Activated naive CD4-positive, alpha-beta T cell treated with anti-CD3 and anti-CD28 coated beads, Interleukin-2, amount 10 ng/mL, durations not matched to agents 7 days and 5 days (primary cell): ENCODE measurements around the gene RTCB.
"Not testable (repeated sequence)": the region's sequence is repeated elsewhere in the genome, so short reads cannot be mapped to it uniquely, and the experiment has no call there.

ENCODE experiments used
- CTCF ChIA-PET: fragments of 350-600 bp; sonication (Branson Sonifier 250); formaldehyde crosslinking; loops from one replicate; lab custom pipeline; 2021; ENCODE audit warnings: antibody characterized with exemption; lab: Charles Lee
- DNase-seq: peaks from one replicate; pipeline ENCODE4 v3.0.0-alpha.2; 2020
- H3K27ac Mint-ChIP-seq: one replicate; pipeline ENCODE4 v1.8.0; 2021; ENCODE audit warnings: mild to moderate bottlenecking, moderate library complexity, mixed read lengths
- H3K27me3 Mint-ChIP-seq: one replicate; pipeline ENCODE4 v1.8.0; 2021; ENCODE audit warnings: mild to moderate bottlenecking, mixed read lengths
- H3K36me3 Mint-ChIP-seq: one replicate; pipeline ENCODE4 v1.8.0; 2021; ENCODE audit warnings: mixed read lengths
- H3K4me1 Mint-ChIP-seq: one replicate; pipeline ENCODE4 v1.8.0; 2021; ENCODE audit warnings: mixed read lengths
- H3K4me3 Mint-ChIP-seq: one replicate; pipeline ENCODE4 v1.8.0; 2021; ENCODE audit warnings: mild to moderate bottlenecking, moderate library complexity, mixed read lengths
- H3K9me3 Mint-ChIP-seq: one replicate; pipeline ENCODE4 v1.8.0; 2021; ENCODE audit warnings: mixed read lengths

The RTCB gene

DNA sequence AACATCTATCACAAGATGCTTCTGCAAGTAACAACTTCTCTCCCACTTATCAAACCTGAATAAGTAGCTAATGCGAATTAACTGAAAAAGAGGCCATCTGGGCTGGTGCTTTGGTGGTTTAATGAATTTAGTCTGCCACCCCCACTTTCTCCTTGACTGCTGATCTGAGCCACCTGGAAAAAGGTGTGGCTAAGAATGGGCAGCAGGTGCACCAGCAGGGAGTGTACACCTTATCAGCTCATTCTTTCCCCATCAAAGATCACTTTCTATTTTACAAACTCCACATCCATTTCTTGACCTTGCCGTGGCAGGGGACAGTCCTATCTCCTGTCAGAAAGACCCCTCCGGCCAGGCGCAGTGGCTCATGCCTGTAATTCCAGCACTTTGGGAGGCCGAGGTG lies 47.8 kb downstream of the RTCB start:
- Mint-ChIP-seq H3K27ac (no peak overlapping the region), H3K27me3 (no peaks in the 10 kb centered on the region)
- CTCF ChIA-PET = no interaction called here

DNA sequence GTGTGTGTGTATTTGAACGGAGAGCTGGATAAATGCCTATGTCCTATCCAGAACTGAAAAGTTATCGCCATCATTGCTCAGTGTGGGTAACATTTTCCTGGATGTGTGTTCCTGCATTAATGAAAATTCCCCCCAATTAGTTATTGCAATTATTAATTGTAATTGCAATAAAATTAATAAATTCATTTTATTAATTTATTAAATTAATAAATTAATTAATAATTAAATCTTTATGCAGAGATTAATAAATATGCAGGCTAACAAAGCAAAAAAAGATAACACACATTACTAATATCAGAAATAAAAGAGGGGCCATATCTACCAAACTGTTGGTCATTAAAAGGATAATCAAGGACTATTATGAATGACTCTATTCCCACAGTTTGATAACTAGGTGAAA lies 50.8 kb downstream of the RTCB start:
- no peaks in the 10 kb centered on the region for H3K9me3 Mint-ChIP-seq
- H3K27me3 Mint-ChIP-seq = peaks cover 3% of the 10 kb centered on the region
- no peak for DNase-seq
- CTCF ChIA-PET = no interaction called here
- H3K36me3 Mint-ChIP-seq = no peaks in the 10 kb centered on the region
- H3K4me3 Mint-ChIP-seq = no peak overlapping the region
- no peak overlapping the region for H3K27ac Mint-ChIP-seq
- no peaks in the 10 kb centered on the region for H3K4me1 Mint-ChIP-seq

More for the DNA sequence above, 47.8 kb downstream of the RTCB start:
- Mint-ChIP-seq H3K4me1 (no peaks in the 10 kb centered on the region), H3K9me3 (no peaks in the 10 kb centered on the region), H3K36me3 (no peaks in the 10 kb centered on the region), H3K4me3 (no peak overlapping the region)
- no peak for DNase-seq

DNA sequence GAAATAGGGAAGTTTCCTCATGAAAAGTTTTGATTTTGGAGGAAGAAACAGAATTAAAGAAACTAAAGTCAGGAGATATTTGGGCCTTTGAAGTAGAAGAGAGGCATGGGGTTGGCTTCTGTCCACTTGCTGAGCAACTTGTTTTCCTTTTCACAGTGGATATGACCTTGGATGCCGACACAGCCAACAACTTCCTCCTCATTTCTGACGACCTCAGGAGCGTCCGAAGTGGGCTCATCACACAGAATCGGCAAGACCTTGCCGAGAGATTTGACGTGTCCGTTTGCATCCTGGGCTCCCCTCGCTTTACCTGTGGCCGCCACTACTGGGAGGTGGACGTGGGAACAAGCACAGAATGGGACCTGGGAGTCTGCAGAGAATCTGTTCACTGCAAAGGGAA lies 52.0 kb downstream of the RTCB start:
- H3K27ac Mint-ChIP-seq, DNase-seq, H3K36me3 Mint-ChIP-seq, CTCF ChIA-PET, H3K4me1 Mint-ChIP-seq, H3K4me3 Mint-ChIP-seq, H3K27me3 Mint-ChIP-seq, H3K9me3 Mint-ChIP-seq: not testable (repeated sequence)

DNA sequence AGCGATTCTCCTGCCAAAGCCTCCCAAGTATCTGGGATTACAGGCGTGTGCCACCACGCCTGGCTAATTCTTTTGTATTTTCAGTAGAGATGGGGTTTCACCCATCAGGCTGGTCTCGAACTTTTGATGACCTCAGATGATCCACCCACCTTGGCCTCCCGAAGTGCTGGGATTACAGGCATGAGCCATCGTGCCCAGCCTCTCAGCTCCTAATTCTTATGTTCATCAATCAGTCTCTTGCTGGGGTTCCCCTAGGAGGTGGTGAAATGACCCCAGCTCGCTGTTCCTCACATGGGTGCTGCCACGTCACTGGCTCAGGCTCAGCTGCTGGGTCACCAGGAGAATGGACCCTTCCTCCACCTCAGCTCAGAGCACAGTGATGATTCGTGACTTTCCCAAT lies 54.5 kb downstream of the RTCB start, which contains the start of gene RFPL3:
Gene RFPL3 (plus strand): TSS at position 301 of the 400 bp plus-strand sequence. CDS start 205 bp downstream, outside the sequence.
- H3K27ac Mint-ChIP-seq, H3K9me3 Mint-ChIP-seq, H3K27me3 Mint-ChIP-seq, CTCF ChIA-PET, H3K4me1 Mint-ChIP-seq, H3K4me3 Mint-ChIP-seq, DNase-seq, H3K36me3 Mint-ChIP-seq: not testable (repeated sequence)

DNA sequence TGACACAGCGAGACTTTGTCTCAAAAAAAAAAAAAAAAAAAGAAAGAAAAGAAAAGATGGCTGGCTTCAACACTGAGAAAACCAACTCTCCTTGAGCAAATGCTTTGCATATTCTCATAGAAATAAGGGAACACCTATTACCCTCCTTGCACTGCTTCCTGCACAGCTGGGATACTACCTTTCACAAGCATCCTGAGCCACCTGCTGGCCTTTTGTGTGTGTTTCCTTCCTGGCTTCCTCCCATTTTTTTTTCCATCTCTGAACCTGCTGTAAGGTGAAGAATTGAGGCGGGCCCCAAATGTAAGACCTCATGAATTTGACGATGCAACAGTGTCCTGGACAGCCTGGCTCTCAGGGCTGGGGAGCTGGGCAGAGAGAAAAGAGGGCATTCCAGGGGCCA lies 56.3 kb downstream of the RTCB start:
- no peak for DNase-seq
- Mint-ChIP-seq H3K36me3 (no peaks in the 10 kb centered on the region), H3K4me1 (no peaks in the 10 kb centered on the region), H3K27ac (no peak overlapping the region), H3K9me3 (no peaks in the 10 kb centered on the region), H3K4me3 (no peak overlapping the region), H3K27me3 (peaks cover 3% of the 10 kb centered on the region)
- CTCF ChIA-PET = no interaction called here

DNA sequence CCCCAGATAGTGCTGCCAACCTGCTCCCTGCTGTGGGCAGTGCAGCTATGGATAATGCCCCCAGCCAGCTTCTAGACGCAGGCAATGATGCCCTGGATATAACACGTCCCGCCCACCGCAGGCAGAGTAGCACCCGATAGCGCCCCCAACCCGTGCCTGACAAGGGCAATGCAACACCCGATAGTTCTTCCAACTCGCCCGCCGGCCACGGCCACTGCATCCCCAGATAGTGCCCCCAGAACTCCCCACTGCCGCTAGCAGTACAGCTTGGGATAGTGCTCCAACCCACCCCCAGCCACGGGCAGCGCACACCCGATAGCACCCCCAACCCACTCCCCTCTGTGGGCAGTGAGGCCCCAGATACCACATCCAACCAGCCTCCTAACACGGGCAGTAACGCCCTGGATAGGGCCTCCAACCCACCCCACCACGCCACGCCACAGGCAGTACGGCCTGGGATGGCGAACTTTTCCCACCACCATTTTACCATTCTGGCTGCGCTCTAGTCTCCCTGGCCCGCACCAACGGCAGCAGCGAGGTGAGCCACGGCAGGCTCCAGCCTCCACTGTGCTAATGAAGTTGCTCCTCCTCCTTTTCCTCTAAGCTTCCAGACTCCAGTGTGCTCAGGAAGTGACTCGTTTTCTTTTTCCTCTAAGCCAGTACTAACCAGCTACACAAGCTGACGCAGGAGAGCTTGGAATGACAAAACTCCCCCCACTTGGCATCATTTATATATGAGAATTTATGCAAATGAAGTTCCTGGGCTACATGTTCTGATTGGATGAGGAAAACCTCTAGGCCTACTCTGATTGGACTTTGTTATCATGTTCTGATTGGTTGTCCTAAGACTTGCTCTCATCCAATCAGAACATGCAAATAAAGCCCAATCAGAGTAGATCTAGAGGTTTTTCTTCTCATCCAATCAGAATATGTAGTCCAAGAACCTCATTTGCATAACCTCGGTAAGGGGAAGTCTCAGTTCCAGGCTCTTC lies 57.4 kb downstream of the RTCB start:
- H3K4me3 Mint-ChIP-seq = no peak overlapping the region
- H3K27ac Mint-ChIP-seq = no peak overlapping the region
- H3K36me3 Mint-ChIP-seq = no peaks in the 10 kb centered on the region
- no peaks in the 10 kb centered on the region for H3K4me1 Mint-ChIP-seq
- peaks cover 3% of the 10 kb centered on the region for H3K27me3 Mint-ChIP-seq
- CTCF ChIA-PET = no interaction called here
- H3K9me3 Mint-ChIP-seq = no peaks in the 10 kb centered on the region
- no peak for DNase-seq

DNA sequence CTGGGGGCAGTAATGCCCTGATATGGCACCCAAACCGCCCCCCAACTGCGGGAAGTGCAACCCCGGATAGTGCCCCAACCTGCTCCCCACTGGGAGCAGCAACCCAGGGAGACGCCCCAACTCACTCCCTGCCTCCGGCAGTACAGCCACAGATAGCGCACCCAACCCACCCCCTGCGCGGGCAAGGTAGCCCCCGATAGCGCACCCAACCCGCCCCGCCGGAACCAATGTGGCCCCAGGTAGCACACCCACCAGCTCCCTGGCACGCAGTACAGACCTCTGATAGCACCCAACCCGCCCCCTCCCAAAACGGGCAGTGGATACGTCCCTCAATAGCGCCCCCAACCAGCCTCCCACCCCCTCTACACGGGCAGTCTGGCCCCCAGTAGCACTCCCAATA lies 58.2 kb downstream of the RTCB start:
- no peak for DNase-seq
- peaks cover 3% of the 10 kb centered on the region for H3K27me3 Mint-ChIP-seq
- no peak overlapping the region for H3K27ac Mint-ChIP-seq
- no peaks in the 10 kb centered on the region for H3K36me3 Mint-ChIP-seq
- no peaks in the 10 kb centered on the region for H3K9me3 Mint-ChIP-seq
- CTCF ChIA-PET = no interaction called here
- no peak overlapping the region for H3K4me3 Mint-ChIP-seq
- no peaks in the 10 kb centered on the region for H3K4me1 Mint-ChIP-seq

DNA sequence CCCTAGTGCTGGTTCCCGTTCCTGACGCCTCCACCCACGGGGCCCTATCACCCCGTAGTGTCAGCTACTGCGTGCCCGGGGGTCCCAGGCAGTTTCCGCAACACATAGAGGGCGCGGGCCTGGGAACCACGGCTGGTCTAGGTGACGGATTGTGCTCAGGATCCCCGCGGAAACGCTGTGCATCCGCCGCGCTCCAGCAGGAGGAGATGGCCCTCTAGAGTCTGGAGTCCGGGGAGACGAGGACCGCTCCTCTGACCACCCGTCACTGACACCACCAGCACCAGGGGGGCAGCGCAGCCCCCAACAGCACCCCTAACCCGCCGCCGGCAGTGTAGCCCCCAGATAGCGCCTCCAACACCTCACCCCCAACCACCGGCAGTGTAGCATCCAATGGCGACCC lies 58.8 kb downstream of the RTCB start:
- no peaks in the 10 kb centered on the region for H3K36me3 Mint-ChIP-seq
- no peaks in the 10 kb centered on the region for H3K9me3 Mint-ChIP-seq
- H3K4me3 Mint-ChIP-seq = no peak overlapping the region
- H3K27me3 Mint-ChIP-seq = peaks cover 3% of the 10 kb centered on the region
- H3K27ac Mint-ChIP-seq = no peak overlapping the region
- DNase-seq = no peak
- no peaks in the 10 kb centered on the region for H3K4me1 Mint-ChIP-seq
- CTCF ChIA-PET = no interaction called here

DNA sequence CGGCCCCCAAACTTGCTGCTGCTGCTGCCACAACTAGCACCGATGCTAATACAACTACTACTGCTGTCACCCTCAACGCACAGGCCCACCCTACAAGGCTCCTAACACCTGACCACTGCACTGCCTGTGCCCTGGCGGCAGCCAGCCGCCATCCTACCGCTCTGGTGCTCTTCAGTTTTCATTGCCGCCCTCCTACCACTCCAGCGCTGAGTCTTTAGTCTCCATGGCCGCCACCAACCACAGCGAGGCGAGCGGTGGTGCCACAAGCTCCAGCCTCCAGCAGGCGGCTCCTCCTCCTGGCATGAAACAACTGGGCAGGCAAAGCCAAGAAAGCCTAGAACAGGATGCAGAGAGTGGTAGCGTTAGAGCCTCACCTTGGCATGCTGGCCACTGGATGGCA lies 59.4 kb downstream of the RTCB start:
- CTCF ChIA-PET = no interaction called here
- Mint-ChIP-seq H3K36me3 (no peaks in the 10 kb centered on the region), H3K27me3 (no peaks in the 10 kb centered on the region)

DNA sequence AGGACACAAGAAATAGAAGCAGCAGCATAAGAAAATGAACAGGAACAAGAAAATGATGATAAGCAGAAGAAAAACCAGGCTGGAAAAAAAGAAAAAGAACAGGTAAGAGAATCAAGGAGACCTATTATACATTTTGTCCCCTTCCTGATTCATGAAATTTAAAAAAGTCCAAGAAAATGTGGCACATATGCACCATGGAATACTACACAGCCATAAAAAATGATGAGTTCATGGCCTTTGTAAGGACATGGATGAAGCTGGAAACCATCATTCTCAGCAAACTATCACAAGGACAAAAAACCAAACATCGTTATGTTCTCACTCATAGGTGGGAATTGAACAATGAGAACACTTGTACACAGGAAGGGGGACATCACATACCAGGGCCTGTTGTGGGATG lies 60.2 kb downstream of the RTCB start:
- CTCF ChIA-PET, H3K27me3 Mint-ChIP-seq, H3K9me3 Mint-ChIP-seq, H3K36me3 Mint-ChIP-seq, H3K27ac Mint-ChIP-seq, H3K4me1 Mint-ChIP-seq, DNase-seq, H3K4me3 Mint-ChIP-seq: not testable (repeated sequence)

More for the DNA sequence above, 59.4 kb downstream of the RTCB start:
- H3K27ac Mint-ChIP-seq = no peak overlapping the region
- H3K4me3 Mint-ChIP-seq = no peak overlapping the region
- no peaks in the 10 kb centered on the region for H3K9me3 Mint-ChIP-seq
- no peak for DNase-seq
- no peaks in the 10 kb centered on the region for H3K4me1 Mint-ChIP-seq

DNA sequence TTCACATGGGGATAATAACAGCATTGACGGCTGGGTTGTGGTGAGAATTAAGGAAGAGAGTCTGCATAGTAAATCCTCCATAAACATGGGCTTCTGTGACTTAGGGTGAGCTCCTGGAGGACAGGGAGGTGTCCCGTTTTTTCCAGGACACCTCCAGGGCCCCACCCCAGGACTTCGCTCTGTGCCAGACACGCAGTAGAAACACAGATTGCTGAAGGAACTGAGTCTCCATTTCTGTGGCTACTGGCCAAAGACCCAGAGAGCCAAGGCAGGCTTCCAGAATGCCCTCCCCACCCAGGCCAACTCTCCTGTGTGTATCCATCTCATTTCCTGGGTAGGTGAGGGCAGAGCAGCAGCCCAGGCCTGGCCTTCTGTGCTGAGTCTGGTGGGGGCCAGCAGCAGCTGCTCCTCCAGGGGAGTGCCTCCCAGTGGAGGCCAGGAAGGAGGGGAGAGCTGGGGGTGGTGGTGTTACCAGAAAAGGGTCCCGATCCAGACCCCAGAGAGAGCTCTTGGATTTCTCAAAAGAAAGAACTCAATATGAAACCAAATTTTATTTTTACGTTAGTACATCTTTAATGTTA lies 63.9 kb downstream of the RTCB start:
- H3K4me3 Mint-ChIP-seq = no peak overlapping the region
- H3K9me3 Mint-ChIP-seq = no peaks in the 10 kb centered on the region
- no peak overlapping the region for H3K27ac Mint-ChIP-seq
- CTCF ChIA-PET = no interaction called here
- peaks cover 2% of the 10 kb centered on the region for H3K27me3 Mint-ChIP-seq
- no peaks in the 10 kb centered on the region for H3K4me1 Mint-ChIP-seq
- no peak for DNase-seq
- H3K36me3 Mint-ChIP-seq = no peaks in the 10 kb centered on the region

DNA sequence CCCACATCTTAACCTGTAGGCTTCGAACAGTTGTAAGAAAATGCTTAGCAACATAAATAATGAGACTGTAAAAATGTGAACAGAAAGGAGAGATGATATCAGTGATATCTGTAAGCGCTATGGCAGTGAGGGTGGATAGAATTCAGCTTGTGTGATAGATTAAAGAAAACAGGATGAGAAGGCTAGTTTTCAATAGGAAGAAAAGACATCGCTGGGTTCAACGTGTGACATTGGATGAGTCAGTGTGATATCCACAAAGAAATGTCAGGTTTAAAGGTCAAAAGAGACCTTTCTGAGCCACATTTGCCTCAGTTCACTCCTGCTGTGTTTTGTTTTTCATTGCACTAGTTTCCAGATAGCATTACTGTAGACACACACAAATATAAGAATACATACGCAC lies 68.1 kb downstream of the RTCB start:
- Mint-ChIP-seq H3K4me3 (no peak overlapping the region), H3K27me3 (peaks cover 27% of the 10 kb centered on the region), H3K9me3 (no peaks in the 10 kb centered on the region), H3K36me3 (no peaks in the 10 kb centered on the region), H3K4me1 (no peaks in the 10 kb centered on the region), H3K27ac (no peak overlapping the region)
- DNase-seq = no peak
- CTCF ChIA-PET = no interaction called here

DNA sequence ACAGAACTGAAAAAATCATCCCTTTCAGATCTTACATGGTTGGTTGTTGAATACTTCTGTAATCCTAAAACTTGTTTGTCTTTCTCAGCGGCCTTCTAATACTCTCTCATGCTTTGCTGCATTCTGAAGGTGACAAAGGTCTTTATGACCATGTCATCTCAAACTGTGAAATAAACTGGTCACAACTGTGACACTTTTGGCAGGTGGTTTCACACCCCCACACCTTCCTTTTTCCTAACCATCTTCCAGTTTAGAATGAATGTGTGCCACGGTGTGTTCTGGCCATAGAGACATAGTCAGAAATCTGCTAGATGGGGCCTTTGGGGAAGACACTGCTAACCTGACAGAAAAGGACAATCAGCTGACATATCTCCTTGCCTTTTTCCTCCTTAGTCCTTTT lies 69.1 kb downstream of the RTCB start:
- no peaks in the 10 kb centered on the region for H3K36me3 Mint-ChIP-seq
- CTCF ChIA-PET = no interaction called here
- H3K4me3 Mint-ChIP-seq = no peak overlapping the region
- H3K27me3 Mint-ChIP-seq = peaks cover 27% of the 10 kb centered on the region
- no peak overlapping the region for H3K27ac Mint-ChIP-seq
- no peak for DNase-seq
- H3K4me1 Mint-ChIP-seq = no peaks in the 10 kb centered on the region
- H3K9me3 Mint-ChIP-seq = no peaks in the 10 kb centered on the region

DNA sequence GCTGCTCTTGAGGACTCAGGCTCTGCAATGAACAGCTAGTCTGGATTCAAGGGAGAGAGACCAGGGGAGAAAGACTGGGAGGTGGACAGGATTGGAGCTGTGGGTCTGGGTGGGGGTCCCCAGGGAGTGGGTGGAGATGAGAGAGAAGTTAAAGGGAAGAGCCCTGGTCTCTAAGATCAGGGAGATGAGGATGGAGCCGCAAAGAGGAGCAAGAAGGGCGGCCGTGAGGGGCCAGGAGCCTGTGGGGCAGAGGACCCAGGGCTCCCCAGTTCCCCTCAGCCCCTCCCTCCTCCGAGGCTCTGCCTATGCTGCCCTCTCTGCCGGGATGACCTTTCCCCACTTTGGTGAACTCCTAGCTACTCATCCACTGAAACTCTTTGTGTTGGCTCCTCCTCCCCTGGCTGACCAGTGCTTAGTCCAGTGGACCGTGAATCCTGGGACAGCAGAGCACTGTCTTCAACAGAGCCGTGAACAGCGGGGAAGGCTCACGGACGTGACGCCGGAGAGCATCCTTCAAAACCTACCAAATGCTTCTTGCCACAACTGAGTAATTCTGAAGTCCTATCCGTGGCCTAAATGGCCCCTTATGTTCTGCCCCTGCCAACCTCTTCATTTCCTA lies 70.8 kb downstream of the RTCB start:
- Mint-ChIP-seq H3K36me3 (no peaks in the 10 kb centered on the region), H3K27me3 (peaks cover 39% of the 10 kb centered on the region), H3K27ac (no peak overlapping the region), H3K4me3 (no peak overlapping the region), H3K9me3 (no peaks in the 10 kb centered on the region), H3K4me1 (no peaks in the 10 kb centered on the region)
- no peak for DNase-seq
- CTCF ChIA-PET = no interaction called here

DNA sequence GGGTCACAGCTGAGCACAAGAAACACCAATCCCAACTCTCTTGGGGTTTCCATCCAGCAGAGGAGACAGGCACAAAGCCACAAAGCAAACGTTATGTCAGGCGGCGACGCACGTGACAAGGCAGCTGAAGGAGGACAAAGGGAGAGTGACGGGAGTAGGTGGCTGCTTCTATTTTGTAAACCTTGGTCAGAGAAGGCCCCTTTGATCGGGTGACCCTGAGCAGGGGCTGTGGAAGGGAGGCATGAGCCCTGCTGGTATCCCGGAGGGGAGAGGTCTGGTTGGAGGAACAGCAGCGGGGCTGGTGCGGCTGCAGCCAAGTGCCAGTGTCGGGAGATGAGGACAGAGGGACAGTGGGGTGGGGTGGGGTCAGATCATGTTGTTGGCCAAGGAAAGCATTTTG lies 71.6 kb downstream of the RTCB start:
- peaks cover 44% of the 10 kb centered on the region for H3K27me3 Mint-ChIP-seq
- no peak overlapping the region for H3K27ac Mint-ChIP-seq
- DNase-seq = no peak
- CTCF ChIA-PET = no interaction called here
- no peaks in the 10 kb centered on the region for H3K4me1 Mint-ChIP-seq
- no peaks in the 10 kb centered on the region for H3K9me3 Mint-ChIP-seq
- H3K36me3 Mint-ChIP-seq = no peaks in the 10 kb centered on the region
- no peak overlapping the region for H3K4me3 Mint-ChIP-seq
